SK-N-SH (cell line): ENCODE results near the gene ALPG. TPM values are rescaled to one million over a fixed set of nuclear protein-coding genes. Genes with fewer than 3 reads are reported as not detected.
"Not testable (repeated sequence)": the region's sequence is repeated elsewhere in the genome, so short reads cannot be mapped to it uniquely, and the experiment has no call there.

ENCODE experiments used
- CTCF ChIA-PET: fragments of 300-600, 350-600 bp; formaldehyde crosslinking; extraction: SDS; loops from one replicate; lab custom pipeline; 2021; lab: Yijun Ruan, JAX
- POLR2A ChIA-PET: fragments of 350-600 bp; sonication (Branson Sonifier 250); formaldehyde crosslinking; extraction: SDS; loops from one replicate; lab custom pipeline; 2020; ENCODE audit warnings: antibody characterized with exemption, inconsistent platforms; lab: Yijun Ruan, JAX
- DNase-seq: peaks from one replicate; pipeline ENCODE4 v3.0.0; 2012
- H2AFZ ChIP-seq: fragments of 200-600 bp; sonication (generic); 2 replicates; pipeline ENCODE4 v1.8.1; 2016; ENCODE audit warnings: antibody characterized with exemption, mild to moderate bottlenecking, low read depth
- H3F3A ChIP-seq: fragments of 200-600 bp; sonication (generic); replicated peaks from 2 replicates; pipeline ENCODE3; 2016; ENCODE audit warnings: antibody characterized with exemption, mild to moderate bottlenecking; ENCODE audit not compliant: insufficient read depth
- H3K27ac ChIP-seq, 2 experiments: fragments of 200-500 bp in 1 of 2; fragments of 200-600 bp in 1 of 2; sonication (Bioruptor generic) in 1 of 2; sonication (generic), shearing (Covaris generic) in 1 of 2; 2 replicates each; pipeline versions ENCODE4 v1.5.1 to v1.6.1; 2014 to 2016; ENCODE audit warnings: low read depth in 2 of 2, inconsistent platforms in 1 of 2, low read length in 1 of 2, mild to moderate bottlenecking in 1 of 2, mixed read lengths in 1 of 2
- H3K27me3 ChIP-seq: fragments of 200-600 bp; sonication (generic), shearing (Covaris generic); 2 replicates; pipeline ENCODE4 v1.6.1; 2016; ENCODE audit warnings: mixed run types; ENCODE audit not compliant: insufficient read depth
- H3K36me3 ChIP-seq, 2 experiments: fragments of 200-500 bp in 1 of 2; fragments of 200-600 bp in 1 of 2; sonication (Bioruptor generic) in 1 of 2; sonication (generic) in 1 of 2; replicated peaks in 1 of 2; 2 replicates each; pipeline versions ENCODE3 to v1.5.1; 2014 to 2016; ENCODE audit warnings: low read length in 1 of 2, mild to moderate bottlenecking in 1 of 2; ENCODE audit not compliant: insufficient read depth in 2 of 2, control insufficient read depth in 1 of 2
- H3K4me1 ChIP-seq, 2 experiments: fragments of 200-500 bp in 1 of 2; fragments of 200-600 bp in 1 of 2; sonication (Bioruptor generic) in 1 of 2; sonication (generic), shearing (Covaris generic) in 1 of 2; 2 replicates each; pipeline versions ENCODE4 v1.5.1 to v1.6.1; 2014 to 2016; ENCODE audit warnings: low read depth in 1 of 2, low read length in 1 of 2, mixed run types in 1 of 2; ENCODE audit not compliant: insufficient read depth in 2 of 2, control insufficient read depth in 1 of 2
- H3K4me2 ChIP-seq: fragments of 200-600 bp; sonication (generic), shearing (Covaris generic); 2 replicates; pipeline ENCODE4 v1.6.1; 2017; ENCODE audit warnings: mixed run types
- H3K4me3 ChIP-seq, 2 experiments: fragments of 200-500 bp in 1 of 2; fragments of 200-600 bp in 1 of 2; sonication (Bioruptor generic) in 1 of 2; sonication (generic), shearing (Covaris generic) in 1 of 2; 2 replicates each; pipeline versions ENCODE4 v1.5.1 to v1.8.1; 2014 to 2016; ENCODE audit warnings: low read depth in 2 of 2, inconsistent platforms in 1 of 2, low read length in 1 of 2, mild to moderate bottlenecking in 1 of 2, mixed read lengths in 1 of 2, moderate library complexity in 1 of 2
- H3K79me2 ChIP-seq: fragments of 200-600 bp; sonication (generic); 2 replicates; pipeline ENCODE4 v1.8.1; 2017; ENCODE audit warnings: mild to moderate bottlenecking; ENCODE audit not compliant: insufficient read depth
- H3K9ac ChIP-seq: fragments of 200-600 bp; sonication (generic); 2 replicates; pipeline ENCODE4 v1.6.1; 2017; ENCODE audit warnings: mixed run types
- H3K9me2 ChIP-seq: fragments of 200-600 bp; sonication (generic); 2 replicates; pipeline ENCODE4 v1.6.1; 2017; ENCODE audit warnings: mixed run types
- H3K9me3 ChIP-seq: fragments of 200-600 bp; sonication (generic); 2 replicates; pipeline ENCODE4 v1.6.1; 2017; ENCODE audit warnings: mixed run types, mild to moderate bottlenecking, moderate library complexity
- H4K20me1 ChIP-seq: fragments of 200-600 bp; sonication (generic); 2 replicates; pipeline ENCODE4 v1.6.1; 2017; ENCODE audit warnings: mild to moderate bottlenecking, mixed run types; ENCODE audit not compliant: insufficient read depth
- ELF1 ChIP-seq: IDR thresholded peaks from 2 replicates; pipeline ENCODE4 v1.4.0; 2012
- EZH2phosphoT487 ChIP-seq: fragments of 200-600 bp; sonication (generic); IDR thresholded peaks from 2 replicates; pipeline ENCODE4 v1.6.1; 2017; ENCODE audit warnings: low read depth, mixed run types, mild to moderate bottlenecking, antibody characterized with exemption, moderate library complexity, borderline replicate concordance
- FOSL2 ChIP-seq: IDR thresholded peaks from 2 replicates; pipeline ENCODE4 v1.4.0; 2012; ENCODE audit warnings: low read depth, mild to moderate bottlenecking, moderate library complexity, borderline replicate concordance
- GABPA ChIP-seq: IDR thresholded peaks from 2 replicates; pipeline ENCODE4 v1.4.0; 2012; ENCODE audit warnings: low read depth, mild to moderate bottlenecking
- GATA2 ChIP-seq: sonication (generic); formaldehyde crosslinking; IDR thresholded peaks from 2 replicates; pipeline ENCODE4 v1.5.0; 2020; ENCODE audit warnings: mild to moderate bottlenecking, missing genetic modification reagents
- MXI1 ChIP-seq: IDR thresholded peaks from 2 replicates; pipeline ENCODE4 v1.6.1; 2012; ENCODE audit warnings: mild to moderate bottlenecking, low read depth, low read length, improper control_type of control experiment
- NRF1 ChIP-seq: IDR thresholded peaks from 2 replicates; pipeline ENCODE4 v1.6.1; 2012; ENCODE audit warnings: low read depth, mild to moderate bottlenecking, low read length
- POLR2AphosphoS5 ChIP-seq: IDR thresholded peaks from 2 replicates; pipeline ENCODE4 v1.6.1; 2012; ENCODE audit warnings: low read depth, low read length
- RCOR1 ChIP-seq: fragments of 150-350 bp; IDR thresholded peaks from 2 replicates; pipeline ENCODE4 v1.6.1; 2017; ENCODE audit warnings: antibody characterized with exemption, low read length
- RFX5 ChIP-seq: IDR thresholded peaks from 2 replicates; pipeline ENCODE4 v1.6.1; 2012; ENCODE audit warnings: mild to moderate bottlenecking, improper control_type of control experiment, low read length
- RXRA ChIP-seq: IDR thresholded peaks from 2 replicates; pipeline ENCODE4 v1.4.0; 2012; ENCODE audit warnings: low read depth, mild to moderate bottlenecking, borderline replicate concordance
- TAF1 ChIP-seq: IDR thresholded peaks from 2 replicates; pipeline ENCODE4 v1.6.1; 2012; ENCODE audit warnings: low read depth, mild to moderate bottlenecking, low read length, moderate library complexity, borderline replicate concordance
- TCF12 ChIP-seq: IDR thresholded peaks from 2 replicates; pipeline ENCODE4 v1.4.0; 2012
- TEAD4 ChIP-seq: IDR thresholded peaks from 2 replicates; pipeline ENCODE4 v1.4.0; 2012; ENCODE audit warnings: mild to moderate bottlenecking, borderline replicate concordance; ENCODE audit not compliant: insufficient read depth
- WGBS: methylation state at CpG from one replicate; pipeline ENCODE4 v1.1.6; 2017; ENCODE audit warnings: low lambda C conversion rate; 5-methylcytosine and 5-hydroxymethylcytosine counted together
- polyA plus RNA-seq, 3 experiments: library from polyadenylated mRNA; depleted of rRNA; stranded (reverse); fragments of >200 nt; gene quantifications; 2 replicates each; pipeline ENCODE4 v1.2.3, GENCODE V29; 2012
- TF ChIP-seq, protein P1 (sequence below): fragments of 150-350 bp; IDR thresholded peaks from 2 replicates; pipeline ENCODE4 v1.6.1; 2017; ENCODE audit warnings: antibody characterized with exemption, low read length, low read depth, borderline replicate concordance
- TF ChIP-seq, protein P2 (sequence below): IDR thresholded peaks from 2 replicates; pipeline ENCODE4 v1.4.0; 2012; ENCODE audit warnings: low read depth, borderline replicate concordance
- TF ChIP-seq, protein P3 (sequence below): IDR thresholded peaks from 2 replicates; pipeline ENCODE4 v1.4.0; 2012; ENCODE audit warnings: low read depth

The ALPG gene
- polyA plus RNA-seq, 1 of the 3 experiments (the other 2 are of a cell fraction), result not detected

DNA sequence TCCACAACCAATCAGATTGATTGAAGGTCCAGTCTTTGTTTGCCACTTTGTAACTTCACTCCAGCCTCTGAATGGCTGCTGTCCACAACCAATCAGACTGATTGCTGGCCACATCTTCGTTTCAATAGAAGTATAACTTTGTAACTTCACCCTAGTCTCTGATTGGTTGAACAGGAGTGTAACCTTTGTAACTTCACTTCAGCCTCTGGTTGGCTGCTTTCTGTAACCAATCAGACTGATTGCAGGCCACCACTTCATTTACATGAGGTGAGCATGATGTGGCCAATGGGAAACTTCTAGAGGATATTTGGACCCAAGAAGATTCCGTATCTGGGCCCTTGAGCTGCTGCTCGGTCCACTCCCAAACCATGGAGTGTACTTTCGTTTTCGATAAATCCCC lies 45.0 kb upstream of the ALPG start:
- POLR2A ChIA-PET, result no interaction called here
- H3K27ac ChIP-seq, result no peak overlapping the region
- no peak overlapping the region for H3K4me3 ChIP-seq
- no peak overlapping the region for H2AFZ ChIP-seq
- H3K9me3 ChIP-seq, result no peaks in the 10 kb centered on the region
- no peaks in the 10 kb centered on the region for H3K79me2 ChIP-seq
- no peaks in the 10 kb centered on the region for H3K27me3 ChIP-seq
- no peaks in the 10 kb centered on the region; a peak in 1 of 4 replicates for H3K4me1 ChIP-seq
- no peak overlapping the region for H3K9ac ChIP-seq
- no peaks in the 10 kb centered on the region for H3K36me3 ChIP-seq
- no peak overlapping the region for H3K4me2 ChIP-seq
- no peaks in the 10 kb centered on the region for H3F3A ChIP-seq
- no peaks in the 10 kb centered on the region for H3K9me2 ChIP-seq
- no peak for DNase-seq
- no peaks in the 10 kb centered on the region for H4K20me1 ChIP-seq
- TF ChIP-seq TAF1 (no peak), TEAD4 (no peak), TCF12 (no peak), GATA2 (CRISPR knock-in tag) (no peak), RXRA (no peak), MXI1 (no peak), RCOR1 (no peak), EZH2phosphoT487 (no peak), FOSL2 (no peak), ELF1 (no peak), POLR2AphosphoS5 (no peak), RFX5 (no peak), GABPA (no peak)
- TF ChIP-seq, protein P1, sequence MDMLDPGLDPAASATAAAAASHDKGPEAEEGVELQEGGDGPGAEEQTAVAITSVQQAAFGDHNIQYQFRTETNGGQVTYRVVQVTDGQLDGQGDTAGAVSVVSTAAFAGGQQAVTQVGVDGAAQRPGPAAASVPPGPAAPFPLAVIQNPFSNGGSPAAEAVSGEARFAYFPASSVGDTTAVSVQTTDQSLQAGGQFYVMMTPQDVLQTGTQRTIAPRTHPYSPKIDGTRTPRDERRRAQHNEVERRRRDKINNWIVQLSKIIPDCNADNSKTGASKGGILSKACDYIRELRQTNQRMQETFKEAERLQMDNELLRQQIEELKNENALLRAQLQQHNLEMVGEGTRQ, result no peak
- WGBS, result 70% methylated on average over 5 of the region's 5 CpGs
- CTCF ChIA-PET, result no interaction called here

- CTCF ChIA-PET, result no interaction called here
- no peaks in the 10 kb centered on the region for H3K9me2 ChIP-seq
- no peak overlapping the region for H3K4me2 ChIP-seq
- no peak overlapping the region for H2AFZ ChIP-seq
- H4K20me1 ChIP-seq, result no peaks in the 10 kb centered on the region
- no peak for DNase-seq
- no peaks in the 10 kb centered on the region for H3F3A ChIP-seq
- no peaks in the 10 kb centered on the region; a peak in 1 of 4 replicates for H3K4me1 ChIP-seq
- POLR2A ChIA-PET, result no interaction called here
- 57% methylated on average over 8 of the region's 8 CpGs for WGBS
- no peaks in the 10 kb centered on the region for H3K36me3 ChIP-seq
- H3K9ac ChIP-seq, result no peak overlapping the region
- no peak overlapping the region for H3K4me3 ChIP-seq
- H3K79me2 ChIP-seq, result no peaks in the 10 kb centered on the region
- no peaks in the 10 kb centered on the region for H3K9me3 ChIP-seq
- no peak overlapping the region for H3K27ac ChIP-seq
- TF ChIP-seq NRF1 (no peak), MXI1 (no peak), GATA2 (CRISPR knock-in tag) (no peak)
- TF ChIP-seq, protein P2, sequence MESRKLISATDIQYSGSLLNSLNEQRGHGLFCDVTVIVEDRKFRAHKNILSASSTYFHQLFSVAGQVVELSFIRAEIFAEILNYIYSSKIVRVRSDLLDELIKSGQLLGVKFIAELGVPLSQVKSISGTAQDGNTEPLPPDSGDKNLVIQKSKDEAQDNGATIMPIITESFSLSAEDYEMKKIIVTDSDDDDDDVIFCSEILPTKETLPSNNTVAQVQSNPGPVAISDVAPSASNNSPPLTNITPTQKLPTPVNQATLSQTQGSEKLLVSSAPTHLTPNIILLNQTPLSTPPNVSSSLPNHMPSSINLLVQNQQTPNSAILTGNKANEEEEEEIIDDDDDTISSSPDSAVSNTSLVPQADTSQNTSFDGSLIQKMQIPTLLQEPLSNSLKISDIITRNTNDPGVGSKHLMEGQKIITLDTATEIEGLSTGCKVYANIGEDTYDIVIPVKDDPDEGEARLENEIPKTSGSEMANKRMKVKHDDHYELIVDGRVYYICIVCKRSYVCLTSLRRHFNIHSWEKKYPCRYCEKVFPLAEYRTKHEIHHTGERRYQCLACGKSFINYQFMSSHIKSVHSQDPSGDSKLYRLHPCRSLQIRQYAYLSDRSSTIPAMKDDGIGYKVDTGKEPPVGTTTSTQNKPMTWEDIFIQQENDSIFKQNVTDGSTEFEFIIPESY, result no peak
- TF ChIP-seq, protein P3, sequence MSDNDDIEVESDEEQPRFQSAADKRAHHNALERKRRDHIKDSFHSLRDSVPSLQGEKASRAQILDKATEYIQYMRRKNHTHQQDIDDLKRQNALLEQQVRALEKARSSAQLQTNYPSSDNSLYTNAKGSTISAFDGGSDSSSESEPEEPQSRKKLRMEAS, result no peak
- no peaks in the 10 kb centered on the region for H3K27me3 ChIP-seq
These were observed 44.3 kb upstream of the ALPG start for GRCh38 chr2:232362174-232362900.

DNA sequence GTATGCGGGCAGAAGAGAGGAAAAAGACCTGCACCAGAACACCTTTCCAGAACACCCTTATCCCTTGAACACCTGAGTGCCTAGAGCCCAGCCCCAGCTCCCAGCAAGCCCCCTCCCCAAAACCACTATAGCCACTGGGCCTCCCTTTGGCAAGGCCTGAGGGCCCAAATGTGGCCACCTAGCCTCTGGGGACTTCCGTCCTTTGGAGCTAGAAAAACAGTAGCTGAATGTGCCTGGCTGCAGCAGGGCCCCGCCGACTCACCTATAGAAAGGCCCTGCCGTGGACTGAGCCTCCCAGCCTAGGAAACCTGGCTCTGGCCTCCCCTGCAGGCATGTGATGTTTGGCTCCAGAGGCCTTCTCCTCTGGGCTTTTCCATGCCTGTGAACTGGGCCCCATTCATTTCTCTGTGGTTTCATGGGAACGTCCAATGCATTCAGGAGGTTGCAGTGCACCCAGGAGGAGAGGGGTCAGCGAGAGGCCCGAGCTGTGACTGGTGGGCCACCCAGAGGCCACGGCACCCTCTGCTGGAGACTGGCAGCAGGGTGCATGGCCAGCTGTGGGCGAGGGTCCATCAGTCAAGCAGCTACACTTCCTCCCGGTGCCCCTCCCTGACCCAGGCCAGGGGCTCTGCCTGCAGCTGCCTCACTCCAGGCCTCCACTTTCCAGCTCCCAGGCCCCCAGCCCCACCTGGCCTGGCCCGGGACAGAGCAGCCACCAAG lies 43.4 kb upstream of the ALPG start:
- H3K36me3 ChIP-seq, H3K4me1 ChIP-seq, DNase-seq, H3K4me3 ChIP-seq, H3K9me3 ChIP-seq, H3K27me3 ChIP-seq, H2AFZ ChIP-seq, POLR2A ChIA-PET, H3F3A ChIP-seq, H4K20me1 ChIP-seq, H3K4me2 ChIP-seq, H3K79me2 ChIP-seq, H3K9ac ChIP-seq, H3K27ac ChIP-seq, CTCF ChIA-PET, H3K9me2 ChIP-seq: not testable (repeated sequence)
- WGBS, result 32% methylated on average over 4 of the region's 12 CpGs
